ENCODE data around the gene ADAMTSL5. TPM values are rescaled to one million over a fixed set of nuclear protein-coding genes. Genes with fewer than 3 reads are reported as not detected.

Gene ADAMTSL5
- total RNA-seq, 4 donors from 2014 or later, result 0.27 to 5.1 (median 2.5) TPM

DNA sequence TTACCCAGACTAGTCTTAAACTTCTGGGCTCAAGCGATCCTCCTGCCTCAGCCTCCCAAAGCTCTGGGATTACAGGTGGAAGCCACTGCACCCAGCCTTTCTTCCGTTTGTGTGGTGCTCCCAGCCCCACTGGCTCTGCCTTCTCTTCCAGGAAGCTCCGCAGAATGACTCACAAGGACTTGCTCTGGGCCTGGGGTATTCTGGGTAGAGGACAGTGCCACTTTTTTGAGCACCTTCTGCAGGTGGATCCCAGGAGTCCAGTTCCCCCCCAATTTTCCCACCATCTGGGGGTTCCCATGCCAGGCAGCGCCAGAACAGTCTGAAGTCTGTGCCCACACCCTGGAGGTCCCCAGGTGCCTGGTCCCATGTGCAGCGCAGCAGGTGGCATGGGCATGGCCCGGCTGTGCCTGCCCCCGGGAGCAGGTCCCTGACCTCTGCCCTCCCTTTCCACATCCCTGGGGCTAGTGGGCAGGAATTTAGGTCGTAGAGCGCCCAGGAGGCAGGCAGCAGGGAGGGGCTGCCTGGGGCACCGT, 20.3 kb downstream of the ADAMTSL5 start:
- Histone ChIP-seq H3K4me1 (peaks cover 12 to 14% of the 10 kb centered on the region in 2 donors), H3K27me3 (no peaks in the 10 kb centered on the region), H3K4me3 (replicated peaks in 1 of 3) (no peak overlapping the region), H3K9me3 (no peaks in the 10 kb centered on the region), H3K36me3 (no peaks in the 10 kb centered on the region), H3K27ac (no peak overlapping the region)
- TF ChIP-seq POLR2A (IDR thresholded peaks at IDR 0.05), result no peak
- TF ChIP-seq, protein P1, sequence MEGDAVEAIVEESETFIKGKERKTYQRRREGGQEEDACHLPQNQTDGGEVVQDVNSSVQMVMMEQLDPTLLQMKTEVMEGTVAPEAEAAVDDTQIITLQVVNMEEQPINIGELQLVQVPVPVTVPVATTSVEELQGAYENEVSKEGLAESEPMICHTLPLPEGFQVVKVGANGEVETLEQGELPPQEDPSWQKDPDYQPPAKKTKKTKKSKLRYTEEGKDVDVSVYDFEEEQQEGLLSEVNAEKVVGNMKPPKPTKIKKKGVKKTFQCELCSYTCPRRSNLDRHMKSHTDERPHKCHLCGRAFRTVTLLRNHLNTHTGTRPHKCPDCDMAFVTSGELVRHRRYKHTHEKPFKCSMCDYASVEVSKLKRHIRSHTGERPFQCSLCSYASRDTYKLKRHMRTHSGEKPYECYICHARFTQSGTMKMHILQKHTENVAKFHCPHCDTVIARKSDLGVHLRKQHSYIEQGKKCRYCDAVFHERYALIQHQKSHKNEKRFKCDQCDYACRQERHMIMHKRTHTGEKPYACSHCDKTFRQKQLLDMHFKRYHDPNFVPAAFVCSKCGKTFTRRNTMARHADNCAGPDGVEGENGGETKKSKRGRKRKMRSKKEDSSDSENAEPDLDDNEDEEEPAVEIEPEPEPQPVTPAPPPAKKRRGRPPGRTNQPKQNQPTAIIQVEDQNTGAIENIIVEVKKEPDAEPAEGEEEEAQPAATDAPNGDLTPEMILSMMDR (IDR thresholded peaks at IDR 0.05), result no peak
- WGBS, 2 donors, result 91 to 94% methylated on average over 6 to 7 of the region's 10 CpGs
- DNase-seq, result no peak
- intact Hi-C loops (cut with DNase I), result no loop called here

DNA sequence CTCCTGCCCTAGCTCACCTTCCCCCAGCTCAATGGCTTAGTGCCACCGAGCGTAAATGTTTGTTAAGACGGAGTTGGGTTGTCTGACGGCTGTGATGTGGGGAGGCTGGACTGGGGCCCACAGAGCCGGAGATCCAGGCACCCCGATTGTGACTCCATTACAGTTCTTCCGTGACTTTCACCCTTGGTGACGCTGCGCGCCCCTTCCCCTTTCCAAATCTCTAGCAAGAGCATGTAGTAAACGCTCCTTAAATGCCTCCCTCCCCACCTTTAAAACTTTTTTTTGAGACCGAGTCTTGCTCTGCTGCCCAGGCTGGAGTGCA, 21.0 kb downstream of the ADAMTSL5 start:
- H3K4me1 ChIP-seq, result peaks cover 12 to 14% of the 10 kb centered on the region in 2 donors
- H3K36me3 ChIP-seq, result no peaks in the 10 kb centered on the region
- WGBS, 2 donors, result 59 to 68% methylated on average over 12 of the region's 12 CpGs
- no peak for TF ChIP-seq POLR2A (IDR thresholded peaks at IDR 0.05)
- TF ChIP-seq, protein P1 (IDR thresholded peaks at IDR 0.05), result no peak
- peak overlapping the region in 1 of 3 donors; percentile 45 for H3K4me3 ChIP-seq (replicated peaks in 1 of 3)
- DNase-seq, result no peak
- intact Hi-C loops (cut with DNase I), result no loop called here
- H3K9me3 ChIP-seq, result no peaks in the 10 kb centered on the region
- H3K27me3 ChIP-seq, result no peaks in the 10 kb centered on the region
- no peak overlapping the region for H3K27ac ChIP-seq

DNA sequence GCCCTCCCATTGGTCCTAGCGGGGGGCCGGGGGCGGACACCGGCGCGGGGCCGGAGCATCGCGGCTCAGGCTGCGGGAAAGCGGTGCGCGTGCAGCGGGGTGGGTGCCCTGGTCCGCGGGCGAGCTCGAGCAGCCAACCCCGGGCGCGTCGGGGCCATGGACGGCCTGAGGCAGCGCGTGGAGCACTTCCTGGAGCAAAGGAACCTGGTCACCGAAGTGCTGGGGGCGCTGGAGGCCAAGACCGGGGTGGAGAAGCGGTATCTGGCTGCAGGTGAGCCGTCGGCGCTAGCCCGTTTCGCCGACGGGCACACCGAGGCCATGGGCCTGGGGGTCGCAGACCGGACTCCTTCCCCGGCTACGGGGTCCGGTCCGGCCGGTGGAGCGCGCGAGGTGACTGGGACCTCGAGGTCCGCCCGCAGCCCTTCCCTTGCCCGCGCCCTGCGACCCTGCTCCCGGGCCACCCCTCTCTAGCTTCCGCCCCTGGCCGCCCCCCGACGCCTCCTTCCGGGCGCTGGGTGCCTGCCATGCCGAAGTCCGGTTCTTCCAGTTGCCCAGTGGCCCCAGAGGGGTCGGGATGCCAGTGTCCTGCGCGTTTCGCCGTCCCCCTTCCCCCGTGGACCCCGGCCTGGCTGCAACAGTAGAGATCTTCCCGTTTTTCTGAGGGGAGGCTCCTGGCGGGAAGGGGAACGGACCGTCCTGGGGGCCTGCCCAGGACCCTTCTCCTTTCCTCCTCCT, 21.5 kb downstream of the ADAMTSL5 start, which contains the start of gene REEP6:
TSS of gene REEP6 (plus strand) at position 68 of the 735 bp plus-strand sequence. CDS start at position 157, 89 bp downstream.
- 3 to 6% methylated on average over 11 of the region's 73 CpGs for WGBS, 2 donors
- intact Hi-C loops (cut with DNase I), result no loop called here
- TF ChIP-seq, protein P1 (IDR thresholded peaks at IDR 0.05), result no peak
- peak in 1 of 2 donors; percentile 38 for TF ChIP-seq POLR2A (IDR thresholded peaks at IDR 0.05)
- Histone ChIP-seq H3K4me1 (peaks cover 12 to 14% of the 10 kb centered on the region in 2 donors), H3K9me3 (no peaks in the 10 kb centered on the region), H3K27ac (peak within 1 kb of the TSS in 2 of 3 donors; percentile 2 to 26), H3K4me3 (replicated peaks in 1 of 3) (peak within 1 kb of the TSS in 2 of 3 donors; percentile 42 to 47), H3K27me3 (no peaks in the 10 kb centered on the region), H3K36me3 (no peaks in the 10 kb centered on the region)
- no peak for DNase-seq

DNA sequence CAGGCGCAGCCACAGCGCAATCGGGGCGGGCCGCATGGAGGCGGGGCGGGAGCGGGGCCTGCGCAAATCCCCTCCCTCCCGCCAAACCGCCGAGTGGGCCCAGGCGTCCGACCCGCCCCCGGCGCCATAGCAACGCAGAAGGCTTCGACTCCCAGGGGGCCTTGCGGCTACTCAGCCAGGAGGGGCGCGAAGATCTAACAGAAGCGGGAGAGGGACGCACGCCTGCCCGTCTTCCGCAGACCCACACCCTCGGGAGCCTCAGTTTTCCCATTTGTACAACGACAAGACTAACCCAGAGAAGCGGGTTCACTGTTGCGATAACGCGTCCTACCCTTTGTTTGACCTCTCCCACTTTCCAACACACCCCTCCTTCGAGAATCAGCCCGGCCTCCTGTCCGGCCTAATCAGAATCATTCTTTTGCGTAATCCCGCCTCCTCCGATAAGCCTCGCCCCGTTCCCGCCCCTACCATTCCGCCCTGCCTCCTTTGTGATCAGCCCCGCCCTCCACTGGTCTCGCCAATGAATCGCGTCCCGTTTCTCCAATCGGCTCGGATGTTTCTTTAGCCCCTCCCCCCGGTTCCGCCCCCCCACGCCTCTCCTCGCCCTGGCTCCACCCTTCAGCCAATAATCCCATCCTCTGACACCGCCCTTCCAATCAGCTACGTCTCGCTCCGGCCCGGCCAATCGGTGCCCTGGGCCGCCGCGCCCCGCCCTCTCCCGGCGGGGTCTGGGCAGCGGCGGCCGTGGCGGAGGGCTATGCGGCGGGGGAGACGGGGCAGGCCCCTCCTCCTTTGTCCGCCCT, 22.3 kb downstream of the ADAMTSL5 start, which contains the start of gene PCSK4:
TSS of gene PCSK4 (minus strand) at position 40 of the 803 bp plus-strand sequence. CDS start at position 36, 4 bp downstream.
- H3K4me1 ChIP-seq, result peaks cover 12 to 14% of the 10 kb centered on the region in 2 donors
- peak within 1 kb of the TSS in 2 of 3 donors; percentile 42 to 47 for H3K4me3 ChIP-seq (replicated peaks in 1 of 3)
- intact Hi-C loops (cut with DNase I), result no loop called here
- peak within 1 kb of the TSS in 2 of 3 donors; percentile 2 to 26 for H3K27ac ChIP-seq
- TF ChIP-seq, protein P1 (IDR thresholded peaks at IDR 0.05), result no peak
- TF ChIP-seq POLR2A (IDR thresholded peaks at IDR 0.05), result peak in 1 of 2 donors; percentile 39
- H3K36me3 ChIP-seq, result no peaks in the 10 kb centered on the region
- peak; percentile 98 to 99 for DNase-seq
- no peaks in the 10 kb centered on the region for H3K27me3 ChIP-seq
- H3K9me3 ChIP-seq, result no peaks in the 10 kb centered on the region
- WGBS, 2 donors, result 1% methylated on average over 44 to 52 of the region's 74 CpGs
